GM18517 (cell line): ENCODE results near the gene SAMD14.

Experiments
- ATAC-seq: cut with Tn5 transposase; IDR thresholded peaks from one replicate; pipeline ENCODE4 v1.9.1; 2021; ENCODE audit warnings: mild to moderate bottlenecking, moderate library complexity; ENCODE audit not compliant: unreplicated experiment

Gene SAMD14

DNA sequence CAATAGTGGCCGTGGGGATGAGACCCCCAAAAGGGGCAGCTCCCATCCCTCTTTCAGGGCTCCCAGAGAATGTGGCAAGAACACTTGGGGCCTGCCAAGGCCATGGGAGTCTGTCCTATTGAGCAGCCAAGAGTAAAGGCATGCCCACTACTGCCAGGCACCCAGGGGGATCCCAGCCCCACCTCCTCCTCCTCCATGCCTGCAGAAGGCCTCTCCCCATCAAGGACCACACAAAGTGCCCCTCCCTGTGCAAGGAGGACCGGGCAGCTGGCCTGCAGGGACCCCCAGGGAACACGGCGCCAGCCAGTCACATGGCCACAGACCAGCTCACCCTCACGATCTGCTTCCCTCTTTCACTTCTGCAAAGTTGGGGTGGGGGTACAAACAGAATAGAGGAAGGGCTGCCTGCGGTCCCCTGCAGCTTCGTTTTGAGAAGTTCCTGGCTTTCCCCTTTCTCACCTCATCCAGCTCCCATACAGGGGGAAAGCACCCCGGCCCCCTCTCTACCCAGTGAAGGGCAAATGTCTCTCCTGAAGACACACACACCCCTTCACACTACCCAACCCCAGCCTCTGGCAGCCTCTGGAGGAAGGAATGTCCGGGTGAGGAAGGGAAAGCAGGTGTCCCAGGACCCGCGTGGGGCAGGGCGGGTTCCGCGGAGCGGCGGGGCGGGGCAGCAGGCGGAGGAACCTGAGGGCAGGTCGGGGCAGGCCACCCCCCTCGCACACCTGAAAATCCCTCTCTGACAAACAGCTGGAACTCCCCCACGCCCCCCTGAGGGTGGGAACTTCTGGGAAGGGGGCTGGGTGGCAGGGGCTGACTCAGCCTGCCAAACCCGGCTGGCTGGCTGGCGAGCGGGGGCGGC is 18.5 kb upstream of the SAMD14 start:
- ATAC-seq = peak; percentile 42

DNA sequence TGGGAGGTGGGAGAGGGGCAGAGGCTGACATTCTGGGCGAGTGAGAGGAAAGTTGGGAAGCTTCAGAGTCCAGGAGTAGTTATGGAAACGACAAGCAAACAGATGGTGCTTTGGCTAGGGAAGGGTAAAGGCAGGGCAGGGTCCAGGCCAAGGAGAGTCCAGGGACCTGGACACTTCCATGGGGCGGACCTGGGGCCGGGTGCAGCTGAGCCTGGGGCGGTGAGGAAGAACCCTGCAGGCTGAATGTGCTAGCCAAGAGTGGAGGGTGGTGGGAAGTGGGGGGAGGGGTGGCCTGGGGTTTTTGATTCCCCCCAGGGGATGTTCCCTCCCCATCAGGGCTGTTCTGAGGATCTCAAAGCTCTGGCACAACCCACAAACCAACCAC is 17.9 kb upstream of the SAMD14 start:
- no peak for ATAC-seq

DNA sequence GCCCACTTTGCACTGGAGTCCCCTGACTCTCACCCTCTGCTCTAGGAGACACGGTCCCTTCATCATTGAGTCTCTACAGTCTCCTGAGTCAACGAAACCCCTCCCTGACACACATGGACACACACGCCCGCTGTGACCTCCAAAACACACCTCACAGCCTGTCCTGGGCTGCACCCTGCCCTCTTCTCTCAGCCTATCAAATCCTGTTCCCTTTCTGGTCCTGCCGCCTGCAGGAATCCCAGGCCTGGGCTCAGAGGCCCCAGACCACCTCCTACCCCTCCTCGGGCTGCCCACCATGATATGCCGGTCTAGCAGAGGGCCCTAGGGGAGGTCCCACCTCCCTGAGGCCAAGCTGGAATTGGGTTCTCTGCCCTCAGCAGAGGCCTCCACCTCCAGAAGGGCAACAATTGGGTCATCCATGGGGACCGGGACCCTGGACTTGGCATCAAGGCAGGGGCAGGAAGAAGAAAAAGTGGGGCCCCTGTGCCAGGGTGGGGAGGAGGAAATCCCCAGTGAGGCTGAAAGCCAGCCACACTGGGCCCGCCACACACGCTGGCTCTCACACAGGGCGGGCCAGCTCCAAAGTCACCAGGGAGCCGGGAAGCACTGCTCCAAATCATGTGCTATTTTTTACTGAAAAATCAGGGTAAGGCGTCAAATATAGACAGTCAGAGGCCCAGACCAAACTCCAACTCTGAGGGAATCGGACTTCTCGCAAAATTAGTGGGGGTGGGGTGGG is 17.1 kb upstream of the SAMD14 start:
- ATAC-seq = no peak

DNA sequence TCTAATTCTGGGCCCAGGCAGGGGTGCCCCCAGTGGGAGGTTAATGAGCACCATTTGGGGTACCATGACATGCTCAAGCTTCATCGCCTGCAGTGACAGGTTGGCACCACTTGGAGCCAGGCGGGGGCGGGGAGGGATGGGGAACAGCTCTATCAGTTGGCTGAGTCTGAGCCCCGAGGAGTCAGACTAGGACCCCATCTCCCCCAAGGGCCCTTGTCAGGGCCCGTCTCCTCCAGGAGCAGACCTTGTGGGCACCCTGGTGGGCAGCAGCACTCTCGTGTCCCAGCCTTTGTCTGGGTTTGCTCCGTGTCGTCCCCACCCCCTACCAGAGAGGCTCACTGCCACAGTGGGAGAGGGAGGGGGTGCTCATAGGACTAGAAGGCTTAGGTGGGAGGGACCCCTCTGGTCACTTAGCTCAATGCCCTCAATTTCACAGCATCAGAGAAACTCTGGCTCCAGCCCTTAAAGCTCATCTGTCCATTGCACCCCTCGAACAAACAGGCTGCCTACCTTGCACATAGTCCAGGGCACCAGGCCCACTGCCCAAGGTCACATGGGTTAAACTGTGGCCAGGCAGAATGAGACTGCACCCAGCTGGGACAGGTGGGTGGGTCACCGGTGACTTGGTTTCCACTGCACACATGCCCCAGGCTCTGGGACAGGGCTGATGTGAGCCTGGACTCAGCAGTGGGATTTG is 16.4 kb upstream of the SAMD14 start:
- ATAC-seq = no peak

DNA sequence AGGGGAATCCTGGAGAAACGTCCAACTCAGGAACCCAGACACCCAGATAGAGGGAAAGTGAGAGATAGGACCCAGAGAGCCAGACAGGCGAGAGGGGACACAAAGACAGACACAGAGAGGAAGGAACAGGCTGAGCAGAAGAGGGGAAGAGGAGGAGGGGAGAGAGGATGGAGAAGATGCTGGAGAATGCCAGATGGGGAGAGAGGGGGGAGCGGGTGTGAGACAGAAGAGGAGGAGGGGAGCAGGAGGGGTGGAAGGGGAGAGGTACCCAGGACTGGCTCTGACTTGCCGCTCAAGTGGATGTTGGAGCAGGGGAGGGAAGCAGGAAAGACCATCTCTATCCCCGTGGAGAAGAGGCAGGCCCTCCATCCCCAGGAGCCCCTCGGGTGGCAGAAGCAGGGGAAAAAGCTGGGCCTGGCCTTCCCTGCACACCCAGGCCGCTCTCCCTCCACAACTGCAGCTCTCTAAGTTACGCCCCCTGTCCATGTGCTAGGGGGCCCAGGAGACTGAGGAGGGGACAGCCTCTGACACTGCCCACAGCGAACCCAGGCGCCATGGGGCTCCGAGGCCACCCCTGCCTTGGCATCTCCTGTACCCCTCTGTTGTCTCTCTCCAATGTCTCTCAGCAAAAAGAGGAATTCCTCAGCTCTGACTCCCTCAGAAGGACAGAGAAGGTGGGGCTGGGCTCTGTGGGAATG is 15.7 kb upstream of the SAMD14 start:
- no peak for ATAC-seq

DNA sequence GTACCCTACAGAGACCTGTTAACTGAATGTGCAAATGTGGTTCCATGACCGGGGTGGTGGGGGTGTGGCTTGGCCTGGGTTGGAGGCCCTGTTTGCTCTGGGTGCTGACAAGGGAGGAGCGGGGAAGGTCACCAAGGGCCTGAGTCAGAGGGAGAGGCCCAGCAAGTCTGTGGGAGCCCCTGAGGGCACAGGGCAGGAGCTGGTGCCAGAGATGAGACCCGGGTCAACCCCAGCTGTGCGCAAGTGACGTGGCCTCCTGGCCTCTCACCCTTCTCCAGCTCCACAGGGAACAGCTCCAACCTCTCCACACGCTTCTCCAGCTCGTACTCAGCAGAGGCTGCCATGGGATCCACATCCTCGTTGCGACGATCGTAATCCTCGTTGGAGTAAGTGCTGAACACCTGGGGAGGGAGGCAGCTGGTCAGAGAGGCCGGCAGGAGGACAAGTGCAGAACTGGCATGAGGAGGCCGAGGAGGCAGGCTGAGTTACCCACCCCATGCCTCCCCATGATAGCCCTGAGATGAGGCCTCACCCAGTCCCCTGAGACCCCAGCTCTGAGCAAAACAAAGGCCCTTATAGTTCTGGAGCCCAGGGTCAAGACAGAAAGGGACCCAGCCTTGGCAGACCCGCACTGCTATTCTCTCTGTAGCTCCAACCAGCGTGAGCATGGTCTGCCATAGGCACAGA is 15.0 kb upstream of the SAMD14 start:
- no peak for ATAC-seq

DNA sequence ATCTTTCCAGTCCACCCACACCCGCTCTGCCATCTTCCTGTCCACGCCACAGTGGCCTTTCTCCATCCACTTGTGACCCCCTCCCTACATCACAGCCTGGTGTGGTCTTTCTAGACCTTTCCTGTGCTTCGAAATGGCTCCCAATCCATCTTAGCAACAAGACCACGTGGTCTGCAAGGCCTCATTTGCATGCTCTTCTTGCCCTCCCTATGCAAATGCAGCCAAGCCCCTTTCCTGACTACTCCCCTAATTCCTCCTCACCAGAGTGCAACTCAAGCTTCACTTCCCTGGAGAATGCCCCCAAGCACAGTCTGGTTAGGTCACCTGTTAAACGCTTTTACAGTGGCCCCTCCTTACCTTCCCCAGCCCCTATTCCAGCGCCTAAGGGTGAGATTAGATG is 14.4 kb upstream of the SAMD14 start:
- no peak for ATAC-seq

DNA sequence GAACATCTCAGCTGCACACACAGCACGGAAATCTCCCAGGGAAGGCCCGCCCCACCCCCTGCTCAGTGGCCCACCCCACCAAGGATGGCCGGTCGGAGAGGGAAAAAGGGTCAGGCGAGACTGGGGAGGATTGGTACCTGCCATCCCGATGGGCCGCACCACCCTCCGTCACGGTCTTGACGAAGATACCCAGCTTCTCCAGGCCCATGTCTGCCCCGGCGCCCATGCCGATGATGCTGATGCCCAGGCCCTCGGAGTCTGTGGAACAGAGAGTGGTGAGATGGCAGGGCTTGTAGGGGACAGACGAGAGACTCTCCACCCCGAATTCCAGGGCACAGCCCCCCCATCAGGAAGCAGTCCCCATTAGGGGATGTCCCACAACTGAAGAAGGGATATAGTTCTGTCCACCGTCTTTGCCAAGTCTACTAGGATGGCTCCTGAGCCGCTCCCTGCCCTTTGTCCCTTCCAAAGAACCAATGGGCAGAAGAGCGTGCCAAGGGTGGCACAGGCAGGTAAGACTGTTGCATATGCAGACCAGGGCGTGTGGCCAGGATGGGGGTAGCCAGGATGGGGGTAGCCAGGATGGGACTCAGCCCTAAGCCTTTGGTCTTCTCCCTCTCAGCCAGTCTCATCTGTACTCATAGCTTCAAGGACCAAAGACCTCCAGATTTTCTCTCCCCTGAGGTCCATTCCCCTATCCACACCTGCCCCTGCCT is 13.7 kb upstream of the SAMD14 start:
- no peak for ATAC-seq

DNA sequence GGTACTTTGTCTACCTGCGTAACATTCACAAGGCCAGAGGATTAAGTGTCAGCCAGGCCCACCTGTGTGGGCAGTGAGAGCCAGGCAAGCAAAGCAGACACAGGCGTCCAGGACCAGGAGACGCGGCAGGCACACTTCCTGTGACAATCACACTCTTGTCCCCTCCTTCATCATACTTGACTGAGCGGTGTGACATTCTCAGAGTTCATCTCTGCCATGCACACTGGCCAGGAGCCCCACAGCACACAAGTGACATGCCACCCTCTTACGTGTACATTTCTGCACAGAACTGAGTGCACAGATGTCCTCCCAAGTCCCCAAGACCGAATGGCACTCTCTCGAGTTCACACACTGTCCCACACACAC is 11.8 kb upstream of the SAMD14 start:
- ATAC-seq = no peak

DNA sequence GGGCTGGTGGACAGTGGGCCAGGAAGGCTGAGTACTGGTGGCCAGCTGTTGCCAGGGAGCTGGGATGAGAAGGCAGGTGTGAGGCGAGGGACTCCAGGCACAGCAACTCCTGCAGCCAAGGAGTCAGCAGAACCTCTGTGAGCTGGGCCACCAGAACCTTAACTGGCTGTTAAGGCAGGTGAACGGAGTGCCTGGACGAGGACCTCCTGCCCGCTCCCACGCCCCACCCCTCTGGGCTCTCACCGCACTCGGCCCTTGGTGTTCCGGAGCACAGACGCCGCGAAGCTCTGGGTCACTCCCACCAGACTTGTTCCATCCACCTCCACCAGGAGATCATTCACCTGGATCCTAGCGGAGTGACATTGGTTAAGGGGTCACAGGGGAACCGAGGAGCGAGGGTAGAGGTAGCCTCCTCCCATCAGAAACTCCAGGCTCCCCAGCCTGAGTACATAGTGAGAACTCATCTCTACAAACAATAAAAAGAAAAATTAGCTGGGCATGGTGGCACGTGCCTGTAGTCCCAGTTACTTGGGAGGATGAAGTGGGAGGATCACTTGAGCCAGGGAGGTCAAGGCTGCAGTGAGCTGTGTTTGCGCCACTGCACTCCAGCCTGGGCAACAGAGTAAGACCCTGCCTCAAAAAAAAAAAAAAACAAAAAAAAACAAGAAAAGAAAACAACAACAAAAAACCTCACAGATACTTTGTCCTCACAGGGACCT is 11.2 kb upstream of the SAMD14 start:
- ATAC-seq = no peak

DNA sequence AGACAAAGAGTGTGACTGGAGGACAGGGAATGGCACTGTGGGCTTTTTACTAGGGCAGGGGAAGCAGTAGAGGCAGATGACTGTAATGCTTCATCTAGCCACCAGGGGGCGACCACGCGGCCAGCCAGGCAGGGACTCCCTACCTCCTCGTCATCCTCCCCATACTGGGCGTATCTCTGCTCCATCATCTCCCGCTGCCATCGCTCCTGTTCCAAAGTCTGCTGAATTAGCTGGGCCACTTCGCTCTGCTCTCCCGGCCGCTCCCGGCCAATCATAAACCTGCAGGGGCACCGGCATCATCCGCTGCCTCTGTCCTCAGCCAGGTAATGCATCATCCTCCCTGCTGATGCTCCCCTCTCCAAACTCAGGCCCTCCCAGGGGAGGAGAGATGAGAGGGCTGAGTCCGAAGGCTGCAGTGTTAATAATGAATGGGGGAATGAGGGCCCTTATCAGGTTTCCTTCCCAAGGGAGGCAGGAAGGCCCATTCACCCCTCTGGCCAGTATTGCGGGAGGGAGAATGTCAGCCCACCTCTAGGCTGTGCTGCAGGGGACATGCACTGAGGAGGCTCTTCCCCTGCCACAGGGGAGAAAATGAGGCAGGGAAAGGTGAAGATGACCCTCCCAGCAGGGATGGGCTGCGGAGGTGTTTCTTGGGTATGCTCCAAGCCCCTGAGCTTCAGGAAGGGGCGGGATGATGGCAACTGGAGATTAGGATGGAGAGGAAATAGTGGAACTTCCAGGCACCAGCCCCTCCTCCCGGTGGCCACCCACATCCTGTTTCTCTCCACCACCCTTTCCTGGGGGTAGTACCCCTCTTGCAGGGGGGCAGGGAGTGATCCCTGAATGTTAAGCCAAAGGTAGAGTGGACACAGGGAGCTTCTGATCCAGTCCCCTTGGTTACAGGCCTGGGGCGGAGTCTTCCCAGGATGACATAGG is 10.3 kb upstream of the SAMD14 start:
- peak; percentile 54 for ATAC-seq

DNA sequence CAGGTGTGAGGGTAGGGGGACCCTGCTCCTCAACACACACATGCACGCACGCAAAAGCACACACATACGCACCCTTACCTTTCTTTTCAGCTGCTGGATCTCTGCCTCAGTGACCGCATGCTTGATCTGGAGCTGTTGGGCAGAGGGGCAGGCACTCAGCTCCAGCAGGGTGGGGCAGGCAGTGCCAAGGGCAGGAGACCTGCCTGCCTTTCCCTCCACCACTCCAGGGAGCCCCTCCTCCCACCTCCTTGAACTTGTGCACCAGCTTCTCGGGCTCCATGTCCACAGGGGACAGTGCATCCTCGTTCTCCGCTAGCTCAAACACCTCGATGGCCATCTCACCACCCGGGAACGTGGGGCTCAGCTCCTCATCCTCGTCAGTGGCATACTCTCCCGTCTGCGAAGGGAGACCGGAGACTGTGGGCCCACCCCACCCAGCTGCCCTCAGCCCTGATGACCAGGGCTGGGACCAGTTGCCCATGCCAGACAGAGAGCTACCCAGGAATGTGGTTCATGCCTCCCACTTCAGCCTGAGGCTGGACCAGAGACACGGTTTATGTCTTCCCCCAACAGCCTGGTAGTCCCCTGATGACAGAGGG is 9.3 kb upstream of the SAMD14 start:
- no peak for ATAC-seq

DNA sequence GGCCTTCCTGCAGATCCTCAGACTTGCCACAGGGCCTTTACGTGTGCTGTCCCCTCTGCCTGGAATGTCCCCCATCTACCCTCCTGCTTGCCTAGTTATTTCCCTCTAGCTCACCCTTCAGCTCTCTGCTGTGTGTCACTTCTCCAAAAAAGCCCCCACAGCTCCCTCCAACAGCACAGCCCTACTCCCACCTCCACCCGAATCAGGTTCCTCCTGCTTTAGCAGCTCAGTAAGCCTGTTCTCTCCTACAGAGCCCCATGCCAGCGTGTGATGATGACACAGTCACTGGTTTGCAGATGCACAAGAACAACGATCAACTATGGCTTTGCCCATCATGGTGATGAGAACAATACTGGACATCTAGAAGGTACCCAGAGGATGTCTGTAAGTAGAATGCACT is 7.1 kb upstream of the SAMD14 start:
- ATAC-seq = no peak

DNA sequence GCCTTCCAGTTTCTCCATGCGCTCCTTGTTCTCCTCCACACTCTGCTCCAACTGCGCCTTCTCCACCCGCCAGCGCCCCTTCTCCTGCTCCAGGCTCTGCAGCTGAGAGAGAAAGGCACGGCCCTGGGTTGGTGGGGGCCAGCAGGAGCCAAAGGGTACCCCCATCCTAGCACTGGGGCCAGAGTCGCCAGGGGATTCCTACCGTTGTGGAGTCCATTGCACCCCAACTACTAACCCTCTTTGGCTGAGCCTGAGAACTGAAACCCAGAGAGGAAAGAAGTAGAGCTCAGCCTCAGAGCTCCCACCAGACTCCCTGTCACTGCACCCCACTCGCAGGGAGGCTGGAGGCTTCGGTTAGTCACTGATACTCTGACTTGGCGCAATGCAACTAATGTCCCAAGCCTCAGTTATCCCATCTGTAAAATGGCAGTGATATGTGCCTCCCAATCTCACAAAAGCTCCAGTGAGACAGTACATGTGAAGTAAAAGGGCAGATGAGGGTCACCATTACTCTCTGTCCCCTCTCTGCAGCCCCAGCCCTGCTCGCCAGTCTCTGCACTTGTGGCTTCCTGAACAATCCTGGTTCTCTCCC is 6.2 kb upstream of the SAMD14 start:
- no peak for ATAC-seq

DNA sequence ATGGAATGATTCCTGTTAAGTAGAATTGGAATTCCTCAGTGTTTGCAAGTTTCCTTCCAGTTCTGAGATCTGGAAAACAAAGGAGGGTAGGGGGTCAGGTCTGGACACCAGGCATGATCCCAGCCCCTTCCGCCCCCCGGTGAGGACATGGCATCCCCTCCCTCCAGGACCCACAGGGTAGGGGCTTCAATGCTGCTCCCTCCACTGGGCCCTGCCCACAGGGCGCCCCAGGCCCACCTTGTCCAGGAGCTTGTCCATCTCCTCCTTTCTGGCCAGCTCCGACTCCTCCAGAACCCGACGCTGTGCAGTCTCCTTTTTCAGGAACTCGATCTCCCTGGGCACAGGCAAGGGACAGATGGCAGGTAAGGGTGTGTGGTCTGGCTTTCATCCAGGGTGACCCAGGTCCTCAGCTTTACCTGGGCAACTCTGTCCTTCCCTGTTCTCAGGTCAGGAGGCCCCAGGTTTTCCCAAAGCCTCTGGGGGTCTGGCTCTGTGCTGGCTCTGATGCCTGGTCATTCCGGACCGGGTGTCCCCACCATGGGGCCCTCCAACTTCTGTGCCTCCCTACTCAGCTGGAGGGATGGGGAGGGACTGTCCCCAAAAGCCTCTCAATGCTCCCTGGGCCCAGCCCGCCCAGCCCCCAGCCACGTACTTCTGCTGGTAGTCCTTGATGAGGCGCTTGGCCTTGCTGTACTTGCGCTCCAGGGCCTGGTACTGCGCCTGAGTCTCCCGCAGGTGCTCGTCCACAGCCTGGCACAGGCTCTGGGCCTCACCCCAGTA is 5.5 kb upstream of the SAMD14 start:
- ATAC-seq = no peak

DNA sequence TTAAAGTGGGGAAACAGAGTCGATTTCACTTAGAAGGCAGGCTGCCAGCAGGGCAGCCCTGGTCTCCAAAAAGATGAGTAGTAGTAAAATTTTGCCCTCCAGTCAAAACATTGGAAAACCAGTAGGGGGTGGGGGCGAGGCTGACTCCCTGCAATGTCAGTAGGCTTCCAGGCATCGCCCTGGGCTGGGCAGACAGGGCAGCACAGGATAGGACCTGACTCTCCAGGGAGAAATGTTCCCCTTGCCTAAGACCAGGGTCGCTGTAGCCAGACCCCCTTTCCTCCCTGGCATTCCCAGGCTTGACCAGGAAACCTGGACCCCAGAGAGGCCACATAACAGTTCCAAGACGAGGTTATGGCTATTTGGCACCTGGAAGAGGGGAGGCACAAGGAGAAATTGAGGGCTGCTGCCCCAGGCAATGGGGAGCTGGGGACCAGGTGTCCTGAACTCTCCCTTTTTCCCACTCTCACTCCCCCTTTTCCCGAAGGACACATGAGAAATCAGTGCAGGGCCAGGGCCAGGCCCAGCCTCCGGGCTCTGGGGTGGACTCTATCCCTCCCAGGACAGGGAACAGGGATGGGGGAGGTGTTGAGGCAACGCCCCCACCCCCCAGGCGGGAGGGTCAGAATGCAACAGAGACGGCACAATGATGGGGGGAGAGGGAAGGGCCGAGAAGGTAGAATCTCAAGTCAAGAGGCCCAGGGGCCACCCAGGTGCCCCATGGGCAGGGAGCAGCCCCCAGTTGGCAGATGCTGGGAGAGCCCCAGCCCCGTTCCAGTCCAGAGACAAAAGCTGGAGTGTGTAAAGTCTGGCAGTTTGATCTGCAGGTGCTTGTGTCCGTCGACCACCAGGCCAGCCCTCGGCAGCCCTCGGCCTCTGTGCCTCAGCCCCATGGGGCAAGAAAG is 4.5 kb upstream of the SAMD14 start:
- no peak for ATAC-seq
